HEK293T (cell line): ENCODE measurements around the gene MCL1.

Source experiments
- CTCF ChIA-PET: fragments of 350-600 bp; formaldehyde crosslinking; extraction: SDS; loops from one replicate; lab custom pipeline; 2021; ENCODE audit warnings: antibody characterized with exemption, inconsistent platforms; lab: Yijun Ruan, JAX
- POLR2A ChIA-PET: fragments of 350-600 bp; formaldehyde crosslinking; extraction: SDS; loops from one replicate; lab custom pipeline; 2020; ENCODE audit warnings: antibody characterized with exemption, inconsistent platforms; lab: Yijun Ruan, JAX
- DNase-seq: peaks from one replicate; pipeline ENCODE4 v3.0.0; 2012; ENCODE audit warnings: mixed read lengths; ENCODE audit errors: extremely low spot score
- ARNT ChIP-seq: fragments of 450-650 bp; IDR thresholded peaks from 2 replicates; pipeline ENCODE4 v1.6.1; 2017; ENCODE audit warnings: mild to moderate bottlenecking
- BHLHE40 ChIP-seq: fragments of 450-650 bp; IDR thresholded peaks from 2 replicates; pipeline ENCODE4 v1.6.1; 2016; ENCODE audit warnings: mild to moderate bottlenecking, moderate library complexity, borderline replicate concordance
- CTBP1 ChIP-seq: fragments of 450-650 bp; IDR thresholded peaks from 2 replicates; pipeline ENCODE4 v1.6.1; 2016; ENCODE audit warnings: borderline replicate concordance
- ELF4 ChIP-seq: fragments of 450-650 bp; IDR thresholded peaks from 2 replicates; pipeline ENCODE4 v1.6.1; 2017; ENCODE audit warnings: antibody characterized with exemption
- FOXA1 ChIP-seq: fragments of 450-650 bp; IDR thresholded peaks from 2 replicates; pipeline ENCODE4 v1.6.1; 2016; ENCODE audit warnings: mild to moderate bottlenecking
- FOXK2 ChIP-seq: fragments of 450-650 bp; IDR thresholded peaks from 2 replicates; pipeline ENCODE4 v1.6.1; 2016; ENCODE audit warnings: mild to moderate bottlenecking
- FOXM1 ChIP-seq: fragments of 450-650 bp; IDR thresholded peaks from 2 replicates; pipeline ENCODE4 v1.6.1; 2017; ENCODE audit warnings: mild to moderate bottlenecking, borderline replicate concordance
- HDGF ChIP-seq: fragments of 450-650 bp; IDR thresholded peaks from 2 replicates; pipeline ENCODE4 v1.6.1; 2017; ENCODE audit warnings: antibody characterized with exemption, borderline replicate concordance
- L3MBTL2 ChIP-seq: fragments of 450-650 bp; conservative IDR thresholded peaks from 2 replicates; pipeline ENCODE4 v1.6.1; 2016; ENCODE audit warnings: mild to moderate bottlenecking
- LEF1 ChIP-seq: fragments of 450-650 bp; IDR thresholded peaks from 2 replicates; pipeline ENCODE4 v1.6.1; 2017; ENCODE audit warnings: mild to moderate bottlenecking, borderline replicate concordance
- NFRKB ChIP-seq: fragments of 450-650 bp; IDR thresholded peaks from 2 replicates; pipeline ENCODE4 v1.6.1; 2016; ENCODE audit warnings: mild to moderate bottlenecking, moderate library complexity
- PKNOX1 ChIP-seq: fragments of 450-650 bp; IDR thresholded peaks from 2 replicates; pipeline ENCODE4 v1.6.1; 2016
- SP1 ChIP-seq: fragments of 450-650 bp; IDR thresholded peaks from 2 replicates; pipeline ENCODE4 v1.6.1; 2017
- SUZ12 ChIP-seq: fragments of 450-650 bp; IDR thresholded peaks from 2 replicates; pipeline ENCODE4 v1.6.1; 2016; ENCODE audit warnings: mild to moderate bottlenecking
- TARDBP ChIP-seq: fragments of 450-650 bp; IDR thresholded peaks from 2 replicates; pipeline ENCODE4 v1.6.1; 2016
- ZNF384 ChIP-seq: fragments of 450-650 bp; IDR thresholded peaks from 2 replicates; pipeline ENCODE4 v1.6.1; 2016

MCL1 gene

GRCh38 chr1:150579945-150580642 is 684 bp upstream of the MCL1 start:
- TF ChIP-seq SUZ12 (no peak), L3MBTL2 (peak; percentile 54)
- ChIA-PET CTCF (interaction anchor here (1.3 kb wide), 1 partner anchor 19 kb away, joined by 3 read pairs; no protein-coding TSS in a partner anchor), POLR2A (interaction anchor here (0.6 to 7.7 kb wide), 41 partner anchors 9 to 692 kb away, joined by 3 to 260 read pairs (median 4); partner anchors contain the start of genes ADAMTSL4, CERS2, CTSK and ENSA)

GRCh38 chr1:150578272-150579109 is 919 bp downstream of the MCL1 start:
- TF ChIP-seq SP1 (no peak), L3MBTL2 (peak; percentile 59)
- CTCF ChIA-PET = interaction anchor here (1.0 kb wide), 2 partner anchors 18 to 41 kb away, joined by 3 to 4 read pairs; no protein-coding TSS in a partner anchor
- peak; percentile 49 for DNase-seq
- POLR2A ChIA-PET = interaction anchor here (0.7 to 7.7 kb wide), 21 partner anchors 8 to 691 kb away, joined by 3 to 260 read pairs (median 9); partner anchors contain the start of genes ADAMTSL4, ENSA, FALEC and GOLPH3L

More at GRCh38 chr1:150579945-150580642, 684 bp upstream of the MCL1 start:
- no peak for DNase-seq

GRCh38 chr1:150577557-150578271 is 1.7 kb downstream of the MCL1 start:
- POLR2A ChIA-PET = interaction anchor here (1.0 to 7.7 kb wide), 10 partner anchors 7 to 428 kb away, joined by 3 to 260 read pairs (median 34); partner anchors contain the start of genes ENSA and MINDY1

GRCh38 chr1:150576794-150577556 is 2.4 kb downstream of the MCL1 start:
- CTCF ChIA-PET = interaction anchor here (0.9 to 1.1 kb wide), 3 partner anchors 16 to 419 kb away, joined by 3 to 4 read pairs (median 3); no protein-coding TSS in a partner anchor
- TF ChIP-seq NFRKB (0 out of 2 replicates have a peak, but pooled peaks have one; percentile 13), ZNF384 (no peak)
- DNase-seq = no peak
- POLR2A ChIA-PET = interaction anchor here (4.1 to 7.7 kb wide), 3 partner anchors 14 to 52 kb away, joined by 57 to 260 read pairs (median 63); partner anchors contain the start of gene ENSA

More at GRCh38 chr1:150577557-150578271, 1.7 kb downstream of the MCL1 start:
- CTCF ChIA-PET = interaction anchor here (0.9 to 1.1 kb wide), 3 partner anchors 17 to 418 kb away, joined by 3 to 4 read pairs (median 4); no protein-coding TSS in a partner anchor
- no peak for DNase-seq
- TF ChIP-seq HDGF (no peak), LEF1 (no peak), FOXM1 (no peak), L3MBTL2 (no peak), FOXA1 (no peak), FOXK2 (no peak), SP1 (no peak), PKNOX1 (no peak), NFRKB (no peak), SUZ12 (no peak), ZNF384 (no peak), TARDBP (no peak), ELF4 (no peak), BHLHE40 (no peak)

GRCh38 chr1:150576367-150576711 is 3.1 kb downstream of the MCL1 start:
- TF ChIP-seq TARDBP (no peak), FOXM1 (no peak), ELF4 (no peak), SP1 (no peak), FOXK2 (no peak), ZNF384 (no peak), SUZ12 (no peak), HDGF (no peak), PKNOX1 (no peak), BHLHE40 (no peak), L3MBTL2 (no peak), ARNT (no peak), LEF1 (no peak), NFRKB (no peak), CTBP1 (no peak), FOXA1 (no peak)
- CTCF ChIA-PET = interaction anchor here (1.1 kb wide), 1 partner anchor 17 kb away, joined by 3 read pairs; no protein-coding TSS in a partner anchor
- POLR2A ChIA-PET = interaction anchor here (6.0 to 7.7 kb wide), 2 partner anchors 13 to 53 kb away, joined by 57 to 260 read pairs; partner anchors contain the start of gene ENSA
- no peak for DNase-seq
